NCI-H2107 (cell line): ENCODE data around the gene CMIP.
"Not testable (repeated sequence)": the region's sequence is repeated elsewhere in the genome, so short reads cannot be mapped to it uniquely, and the experiment has no call there.

Experiments used
- DNase-seq: peaks from one replicate; lab custom pipeline; 2025; lab: John Stamatoyannopoulos, UW

The CMIP gene

GRCh38 chr16:81719993-81720392, 275.4 kb downstream of the CMIP start:
- no peak for DNase-seq

- DNase-seq, result no peak
These were observed 276.6 kb downstream of the CMIP start for GRCh38 chr16:81720973-81721906.

GRCh38 chr16:81723098-81723723, 278.6 kb downstream of the CMIP start:
- peak; percentile 73 for DNase-seq

GRCh38 chr16:81728435-81728834, 283.8 kb downstream of the CMIP start:
- DNase-seq, result no peak

GRCh38 chr16:81729451-81729850, 284.8 kb downstream of the CMIP start:
- DNase-seq, result no peak

- peak; percentile 96 for DNase-seq
These were observed 285.8 kb downstream of the CMIP start for GRCh38 chr16:81730090-81731051.

GRCh38 chr16:81731649-81732048, 287.0 kb downstream of the CMIP start:
- DNase-seq, result no peak

GRCh38 chr16:81732699-81733098, 288.1 kb downstream of the CMIP start:
- no peak for DNase-seq

GRCh38 chr16:81733295-81733694, 288.7 kb downstream of the CMIP start:
- no peak for DNase-seq

- no peak for DNase-seq
These were observed 290.2 kb downstream of the CMIP start for GRCh38 chr16:81734632-81735434.

- peak; percentile 82 for DNase-seq
These were observed 293.4 kb downstream of the CMIP start for GRCh38 chr16:81737885-81738536.

- DNase-seq, result no peak
These were observed 294.3 kb downstream of the CMIP start for GRCh38 chr16:81738783-81739496.

GRCh38 chr16:81739503-81739902, 294.9 kb downstream of the CMIP start:
- DNase-seq, result no peak

- DNase-seq, result no peak
These were observed 295.6 kb downstream of the CMIP start for GRCh38 chr16:81740169-81740568.

- DNase-seq, result not testable (repeated sequence)
These were observed 296.8 kb downstream of the CMIP start for GRCh38 chr16:81741430-81741770.

- no peak for DNase-seq
These were observed 299.8 kb downstream of the CMIP start for GRCh38 chr16:81744385-81744784.

GRCh38 chr16:81744911-81745310, 300.3 kb downstream of the CMIP start:
- no peak for DNase-seq

GRCh38 chr16:81745704-81746558, 301.3 kb downstream of the CMIP start:
- DNase-seq, result no peak

GRCh38 chr16:81746566-81746965, 302.0 kb downstream of the CMIP start:
- no peak for DNase-seq
